NCI-H1436 treated with DMSO at 0.1 percent for 48 hours (cell line): ENCODE data around the gene PRAMEF10.
"Not testable (repeated sequence)": the region's sequence is repeated elsewhere in the genome, so short reads cannot be mapped to it uniquely, and the experiment has no call there.

Experiments
- DNase-seq: peaks from one replicate; lab custom pipeline; 2025; lab: John Stamatoyannopoulos, UW

The PRAMEF10 gene, protein sequence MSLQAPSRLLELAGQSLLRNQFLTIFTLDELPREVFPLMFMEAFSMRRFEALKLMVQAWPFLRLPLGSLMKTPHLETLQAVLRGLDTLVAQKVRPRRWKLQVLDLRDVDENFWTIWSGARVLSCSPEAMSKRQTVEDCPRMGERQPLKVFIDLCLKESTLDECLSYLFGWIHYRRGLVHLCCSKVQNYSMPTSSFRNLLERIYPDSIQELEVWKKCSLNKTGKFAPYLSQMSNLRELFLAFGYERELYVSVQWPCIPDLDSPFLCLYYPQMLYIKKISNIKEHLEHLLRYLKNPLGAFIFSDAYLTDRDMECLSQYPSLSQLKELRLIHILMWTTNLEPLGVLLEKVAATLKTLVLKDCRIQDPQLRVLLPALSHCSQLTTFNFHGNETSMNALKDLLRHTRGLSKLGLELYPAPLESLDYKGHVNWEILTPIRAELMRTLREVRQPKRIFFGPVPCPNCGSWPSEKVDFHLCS

DNA sequence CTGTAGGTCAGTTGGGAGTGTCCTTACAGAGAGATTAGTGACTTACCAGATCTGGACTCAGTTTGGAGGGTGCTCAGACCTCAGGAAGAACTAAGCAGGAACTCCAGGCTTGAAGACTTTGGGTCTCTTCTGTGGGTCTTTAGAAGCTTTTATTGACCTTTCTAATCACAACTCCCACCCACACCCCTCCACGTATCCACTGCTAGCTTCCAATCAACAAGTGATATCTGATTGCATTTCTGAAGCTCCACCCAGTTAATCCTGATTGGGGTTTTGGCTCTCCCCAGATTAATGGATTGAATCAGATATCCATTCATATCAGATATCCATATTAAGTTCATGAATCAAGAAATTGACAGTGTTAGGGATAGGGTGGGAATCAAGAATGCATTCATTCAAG, at the start of gene PRAMEF10:
Gene PRAMEF10 (minus strand): TSS at position 101 of the 400 bp plus-strand sequence. CDS start 2,423 bp downstream, outside the sequence.
- DNase-seq = not testable (repeated sequence)

DNA sequence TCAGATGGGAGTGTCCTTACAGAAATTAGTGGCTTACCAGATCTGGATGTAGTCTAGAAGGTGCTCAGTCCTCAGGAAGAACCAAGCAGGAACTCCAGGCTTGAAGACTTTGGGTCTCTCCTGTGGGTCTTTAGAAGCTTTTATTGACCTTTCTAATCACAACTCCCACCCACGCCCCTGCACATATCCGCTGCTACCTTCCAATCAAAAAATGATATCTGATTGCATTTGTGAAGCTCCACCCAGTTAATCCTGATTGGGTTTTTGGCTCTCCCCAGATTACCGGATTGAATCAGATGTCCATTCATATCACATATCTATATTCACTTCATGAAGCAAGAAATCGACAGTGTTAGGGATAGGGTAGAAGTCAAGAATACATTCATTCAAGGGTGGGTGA, 49.4 kb upstream of the PRAMEF10 start, which contains the start of gene PRAMEF6:
Gene PRAMEF6 (minus strand): TSS at position 101 of the 400 bp plus-strand sequence. CDS start 5,062 bp downstream, outside the sequence.
- DNase-seq = not testable (repeated sequence)

DNA sequence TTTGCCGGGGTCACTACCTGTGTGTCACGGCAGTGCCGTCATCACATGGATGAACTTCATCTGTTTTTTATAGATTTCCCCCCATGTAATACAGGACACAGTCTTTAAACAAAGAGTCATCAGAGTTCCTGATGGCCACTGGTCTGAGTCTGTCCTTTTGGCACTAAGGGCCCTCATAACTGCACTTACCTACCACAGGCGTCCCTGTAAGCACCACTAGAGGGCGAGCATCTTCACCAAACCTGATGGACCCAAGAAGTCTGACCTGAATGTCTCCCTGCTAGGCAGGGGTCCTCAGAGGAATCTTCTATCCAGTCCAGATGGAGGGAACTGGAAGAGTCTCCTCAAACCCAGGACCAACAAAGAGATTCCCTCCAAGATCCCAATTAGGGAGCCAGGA, 26.3 kb upstream of the PRAMEF10 start:
- DNase-seq = not testable (repeated sequence)

DNA sequence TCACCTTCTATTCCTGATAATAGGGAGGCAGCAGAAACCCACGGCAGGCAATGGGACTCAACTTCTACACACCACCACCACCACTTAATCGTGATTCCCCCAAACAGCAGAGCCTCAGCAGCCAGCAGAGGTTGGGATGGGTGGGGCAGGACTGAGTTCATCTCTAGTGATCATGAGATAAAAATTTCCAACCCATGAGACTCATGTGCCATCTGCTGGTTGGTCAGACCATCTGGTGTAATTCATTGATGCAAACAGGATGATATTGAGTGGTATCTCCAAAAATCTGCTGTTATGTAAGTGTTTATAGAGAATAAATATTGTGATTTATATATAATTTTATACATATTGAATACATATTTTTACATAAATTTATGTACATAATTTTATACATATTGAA, 23.7 kb upstream of the PRAMEF10 start:
- DNase-seq = not testable (repeated sequence)

DNA sequence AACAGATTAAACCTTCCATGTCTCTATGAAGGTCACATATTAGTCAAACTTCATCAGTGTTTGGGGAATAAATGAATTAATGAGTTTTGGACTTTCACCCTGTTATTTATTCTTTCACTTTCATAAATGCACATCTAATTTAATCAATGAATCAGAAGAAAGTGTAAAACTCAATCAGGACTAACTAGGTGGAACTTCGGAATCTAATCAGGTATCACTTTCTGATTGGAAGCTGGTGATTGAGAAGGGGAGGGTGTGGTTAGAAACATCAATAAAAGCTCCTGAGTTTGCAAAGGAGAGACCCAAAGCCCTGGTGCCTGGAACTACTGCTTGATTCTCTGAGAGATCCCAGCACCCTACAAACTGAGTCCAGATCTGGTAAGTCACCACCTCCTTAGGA, 18.2 kb upstream of the PRAMEF10 start, which contains the start of gene PRAMEF7:
Gene PRAMEF7 (plus strand): TSS at position 301 of the 400 bp plus-strand sequence. CDS start 1,083 bp downstream, outside the sequence.
- not testable (repeated sequence) for DNase-seq

DNA sequence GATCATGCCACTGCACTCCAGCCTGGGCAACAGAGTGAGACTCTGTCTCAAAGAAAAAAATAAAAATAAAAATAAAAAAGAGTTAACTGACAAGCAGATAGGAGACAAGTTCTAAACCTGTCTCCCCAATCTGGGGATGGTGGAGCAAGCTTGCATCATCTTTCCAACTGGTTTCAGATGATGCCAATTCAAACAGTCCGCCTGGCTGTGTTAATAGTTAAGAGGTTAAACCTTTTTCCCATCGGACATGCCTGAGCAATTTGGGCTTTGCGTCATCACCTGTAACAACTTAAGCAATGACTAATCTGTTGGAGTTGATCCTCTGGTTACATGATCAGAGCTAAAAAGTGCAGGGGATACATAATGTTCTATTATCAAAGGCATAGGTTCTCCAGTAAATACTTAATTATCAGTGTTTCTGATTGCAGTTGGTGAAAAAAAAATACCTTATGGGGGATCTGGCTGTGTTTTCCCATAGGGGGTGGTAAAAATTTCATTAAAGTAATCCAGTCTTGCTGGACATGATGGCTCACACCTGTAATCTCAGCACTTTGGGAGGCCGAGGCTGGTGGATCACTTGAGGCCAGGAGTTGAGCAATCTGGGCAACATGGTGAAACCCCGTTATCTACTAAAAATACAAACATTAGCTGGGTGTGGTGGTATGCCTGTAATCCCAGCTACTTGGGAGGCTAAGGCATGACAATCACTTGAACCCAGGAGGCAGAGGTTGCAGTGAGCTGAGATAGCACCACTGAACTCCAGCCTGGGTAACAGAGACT, 5.9 kb upstream of the PRAMEF10 start:
- not testable (repeated sequence) for DNase-seq

DNA sequence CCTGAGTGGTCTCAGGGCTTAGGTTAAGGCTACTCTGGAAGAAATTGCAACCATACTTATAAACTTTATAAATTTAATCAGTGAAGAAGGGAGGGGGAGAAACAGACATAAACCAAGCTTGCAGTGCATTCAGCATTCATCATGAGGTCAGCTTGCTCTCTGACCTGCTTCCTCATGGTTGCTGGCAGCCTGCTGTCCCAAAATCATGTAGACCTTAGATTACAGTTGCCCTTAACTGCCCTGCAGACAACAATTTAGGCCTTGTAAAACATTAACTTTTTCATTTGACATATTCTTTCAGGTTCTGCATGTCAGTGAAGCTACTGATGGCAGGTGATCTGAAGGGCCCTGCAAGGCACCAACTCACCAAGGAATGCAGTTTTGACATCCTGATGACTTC, 1.1 kb upstream of the PRAMEF10 start:
- not testable (repeated sequence) for DNase-seq

DNA sequence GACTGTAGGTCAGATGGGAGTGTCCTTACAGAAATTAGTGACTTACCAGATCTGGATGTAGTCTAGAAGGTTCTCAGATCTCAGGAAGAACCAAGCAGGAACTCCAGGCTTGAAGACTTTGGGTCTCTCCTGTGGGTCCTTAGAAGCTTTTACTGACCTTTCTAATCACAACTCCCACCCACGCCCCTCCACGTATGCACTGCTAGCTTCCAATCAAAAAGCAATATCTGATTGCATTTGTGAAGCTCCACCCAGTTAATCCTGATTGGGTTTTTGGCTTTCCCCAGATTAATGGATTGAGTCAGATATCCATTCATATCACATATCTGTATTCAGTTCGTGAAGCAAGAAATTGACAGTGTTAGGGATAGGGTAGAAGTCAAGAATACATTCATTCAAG, 12.0 kb downstream of the PRAMEF10 start, which contains the start of gene PRAMEF4:
Gene PRAMEF4 (minus strand): TSS at position 101 of the 400 bp plus-strand sequence. CDS start 2,807 bp downstream, outside the sequence.
- DNase-seq = not testable (repeated sequence)

DNA sequence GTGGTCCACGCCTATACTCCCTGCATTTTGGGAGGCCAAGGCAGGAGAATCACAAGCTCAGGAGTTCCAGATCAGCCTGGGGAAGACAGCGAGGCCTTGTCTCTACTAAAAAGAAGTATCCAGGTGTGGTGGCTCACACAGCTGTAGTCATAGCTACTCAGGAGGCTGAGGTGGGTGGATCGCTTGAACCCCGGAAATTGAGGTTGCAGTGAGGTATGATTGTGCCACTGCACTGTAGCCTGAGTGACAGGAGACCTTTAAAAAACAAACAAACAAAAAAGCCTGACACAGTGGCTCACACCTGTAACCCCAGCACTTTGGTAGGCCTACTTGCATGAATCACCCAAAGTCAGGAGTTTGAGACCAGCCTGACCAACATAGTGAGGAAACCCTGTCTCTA, 19.6 kb downstream of the PRAMEF10 start:
- DNase-seq = not testable (repeated sequence)

DNA sequence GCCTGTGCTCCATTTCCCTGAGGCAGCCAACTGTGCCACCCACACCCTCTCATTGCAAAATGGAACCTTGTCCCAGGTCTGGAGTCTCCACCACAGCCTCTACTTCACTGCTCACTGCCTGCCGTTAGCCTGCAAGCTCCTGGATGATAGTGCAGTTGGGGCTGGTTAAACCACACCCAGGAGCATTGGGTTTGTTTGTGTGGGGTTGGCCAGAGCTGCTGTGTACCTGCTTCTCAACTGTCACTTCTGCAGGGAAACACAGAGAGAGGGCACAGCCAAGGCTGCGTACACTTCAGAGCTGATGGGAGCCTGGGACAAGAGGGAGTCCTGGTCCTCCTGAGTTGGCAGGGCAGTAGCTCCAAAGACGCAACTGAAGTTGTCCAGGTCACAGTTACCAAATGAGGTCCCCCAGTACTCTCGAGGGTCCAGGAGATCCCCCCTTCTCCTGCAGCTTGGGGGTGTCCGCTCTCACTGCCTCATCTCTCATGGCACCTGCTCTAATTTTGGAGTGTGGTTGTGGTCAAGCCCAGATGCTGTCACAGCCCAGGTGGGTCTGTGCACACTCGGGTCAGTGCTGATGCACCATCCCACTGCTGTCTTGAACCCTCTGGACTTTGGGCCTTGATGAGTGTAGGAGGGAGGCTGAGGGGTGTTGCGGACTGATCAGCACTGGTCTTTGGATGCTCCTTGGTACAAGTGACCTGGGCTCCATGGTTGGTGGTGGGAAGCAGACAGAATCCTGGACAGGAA, 34.8 kb downstream of the PRAMEF10 start:
- DNase-seq = not testable (repeated sequence)

DNA sequence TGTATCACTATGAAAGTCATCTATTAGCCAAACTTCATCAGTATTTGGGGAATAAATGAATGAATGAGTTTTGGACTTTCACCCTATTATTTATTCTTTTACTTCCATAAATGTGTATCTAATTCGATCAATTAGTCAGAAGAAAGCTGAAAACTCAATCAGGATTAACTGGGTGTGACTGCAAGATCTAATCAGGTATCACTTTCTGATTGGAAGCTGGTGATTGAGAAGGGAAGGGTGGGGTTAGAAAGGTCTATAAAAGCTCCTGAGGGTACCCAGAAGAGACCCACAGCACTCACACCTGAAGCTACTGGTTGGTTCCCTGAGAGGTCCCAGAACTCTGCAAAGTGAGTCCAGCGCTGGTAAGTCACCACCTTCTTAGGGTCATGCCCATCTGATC, 41.3 kb downstream of the PRAMEF10 start, which contains the start of gene PRAMEF2:
Gene PRAMEF2 (plus strand): TSS at position 301 of the 400 bp plus-strand sequence. CDS start 1,924 bp downstream, outside the sequence.
- not testable (repeated sequence) for DNase-seq

DNA sequence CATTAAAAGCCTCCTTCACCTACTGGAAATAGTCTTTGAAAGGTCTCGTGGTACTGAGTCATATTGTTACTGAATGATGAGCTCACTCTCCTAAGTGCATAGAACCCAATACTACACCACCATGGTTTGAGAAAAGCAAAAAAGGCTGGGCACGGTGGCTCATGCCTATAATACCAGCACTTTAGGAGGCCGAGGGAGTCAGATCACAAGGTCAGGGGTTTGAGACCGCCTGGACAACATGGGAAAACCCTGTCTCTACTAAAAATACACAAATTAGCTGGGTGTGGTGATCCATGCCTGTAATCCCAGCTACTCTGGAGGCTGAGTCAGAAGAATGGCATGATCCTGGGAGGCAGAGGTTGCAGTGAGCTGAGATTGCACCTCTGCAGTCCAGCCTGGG, 46.3 kb downstream of the PRAMEF10 start:
- no peak for DNase-seq

DNA sequence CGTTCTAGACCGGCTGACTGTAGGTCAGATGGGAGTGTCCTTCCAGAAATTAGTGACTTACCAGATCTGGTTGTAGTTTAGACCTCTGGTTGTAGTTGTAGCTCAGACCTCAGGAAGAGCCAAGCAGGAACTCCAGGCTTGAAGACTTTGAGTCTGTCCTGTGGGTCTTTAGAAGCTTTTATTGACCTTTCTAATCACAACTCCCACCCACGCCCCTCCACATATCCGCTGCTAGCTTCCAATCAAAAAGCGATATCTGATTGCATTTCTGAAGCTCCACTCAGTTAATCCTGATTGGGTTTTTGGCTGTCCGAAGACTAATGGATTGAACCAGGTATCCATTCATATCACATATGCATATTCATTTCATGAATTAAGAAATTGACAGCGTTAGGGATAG, 49.5 kb downstream of the PRAMEF10 start, which contains the start of gene HNRNPCL1:
Gene HNRNPCL1 (minus strand): TSS at position 101 of the 400 bp plus-strand sequence. CDS start 431 bp downstream, outside the sequence.
- DNase-seq = not testable (repeated sequence)
